Mesenteric fat pad (tissue), 1 donor: Measurements from ENCODE around the gene ADCY7. TPM values are rescaled to one million over a fixed set of nuclear protein-coding genes. Genes with fewer than 3 reads are reported as not detected.
"Not testable (repeated sequence)": the region's sequence is repeated elsewhere in the genome, so short reads cannot be mapped to it uniquely, and the experiment has no call there.

Source experiments
- DNase-seq: peaks from one replicate; pipeline ENCODE4 v3.0.0-alpha.2; 2020; ENCODE audit warnings: low spot score
- total RNA-seq: library from RNA; stranded (reverse); fragmentation: NEBNext Ultra II Directional; extraction: Animal tissue kit (Norgen Biotek cat#: 25700); gene quantifications from one replicate; pipeline ENCODE4 v1.2.1, GENCODE V29; 2021
- donor health status: DM: yes; HTN: yes; CAD: no.

ADCY7 gene
- total RNA-seq, 1 donor from 2014 or later: 26.8 TPM

DNA sequence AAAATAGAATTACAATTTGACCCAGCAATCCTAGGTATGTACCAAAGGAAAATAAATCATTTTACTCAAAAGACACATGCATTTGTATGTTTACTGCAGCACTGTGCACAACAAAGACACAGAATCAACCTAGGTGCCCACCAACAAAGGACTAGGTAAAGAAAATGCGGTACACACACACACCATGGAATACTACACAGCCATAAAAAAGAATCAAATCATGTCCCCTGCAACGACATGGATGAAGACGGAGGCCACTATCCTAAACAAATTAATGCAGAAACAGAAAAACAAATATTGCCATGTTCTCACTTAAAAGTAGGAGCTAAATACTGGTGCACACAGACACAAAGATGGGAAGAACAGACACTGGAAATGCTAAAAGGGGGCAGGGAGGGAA is 66.2 kb downstream of the ADCY7 start:
- no peak for DNase-seq

DNA sequence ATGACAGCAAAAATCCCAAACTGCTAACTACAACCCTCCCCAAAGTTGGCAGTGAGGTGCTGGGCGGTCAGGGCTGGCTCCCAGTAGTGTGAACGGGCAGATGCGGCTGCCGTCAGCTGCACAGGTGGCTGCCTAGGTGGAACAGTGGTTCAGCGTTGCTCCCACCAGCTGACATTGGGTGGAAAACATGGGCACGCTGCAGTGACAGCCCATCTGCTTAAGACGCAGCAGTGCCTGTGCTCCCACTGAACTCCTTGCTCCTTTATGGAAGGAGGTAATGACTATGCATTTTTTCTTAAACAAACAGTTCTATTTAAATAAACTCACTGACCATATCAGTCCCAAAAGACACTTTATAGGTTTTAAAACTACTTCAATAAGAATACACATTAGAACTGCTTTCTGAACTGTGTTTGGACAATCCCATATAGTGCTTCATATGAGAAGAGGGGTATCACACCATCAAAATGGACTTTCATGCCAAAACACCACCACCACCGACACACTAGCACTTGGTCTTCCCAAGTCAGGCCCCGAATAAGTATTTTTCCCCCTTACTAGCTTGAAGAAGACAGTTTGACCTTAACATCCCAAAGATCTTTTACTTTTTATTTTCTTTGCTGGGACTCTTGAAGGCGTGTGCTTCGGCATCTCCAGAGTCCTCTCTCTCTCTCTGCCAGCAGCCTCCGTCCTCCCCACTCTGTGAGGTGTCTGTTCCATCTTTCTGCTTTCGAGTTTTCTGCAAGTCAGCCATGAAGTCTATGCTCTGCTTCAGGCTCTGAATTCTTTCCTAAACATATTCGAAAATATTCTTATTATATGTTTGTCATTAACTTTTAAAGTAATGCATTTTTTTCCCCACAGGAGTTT is 68.0 kb downstream of the ADCY7 start:
- no peak for DNase-seq

DNA sequence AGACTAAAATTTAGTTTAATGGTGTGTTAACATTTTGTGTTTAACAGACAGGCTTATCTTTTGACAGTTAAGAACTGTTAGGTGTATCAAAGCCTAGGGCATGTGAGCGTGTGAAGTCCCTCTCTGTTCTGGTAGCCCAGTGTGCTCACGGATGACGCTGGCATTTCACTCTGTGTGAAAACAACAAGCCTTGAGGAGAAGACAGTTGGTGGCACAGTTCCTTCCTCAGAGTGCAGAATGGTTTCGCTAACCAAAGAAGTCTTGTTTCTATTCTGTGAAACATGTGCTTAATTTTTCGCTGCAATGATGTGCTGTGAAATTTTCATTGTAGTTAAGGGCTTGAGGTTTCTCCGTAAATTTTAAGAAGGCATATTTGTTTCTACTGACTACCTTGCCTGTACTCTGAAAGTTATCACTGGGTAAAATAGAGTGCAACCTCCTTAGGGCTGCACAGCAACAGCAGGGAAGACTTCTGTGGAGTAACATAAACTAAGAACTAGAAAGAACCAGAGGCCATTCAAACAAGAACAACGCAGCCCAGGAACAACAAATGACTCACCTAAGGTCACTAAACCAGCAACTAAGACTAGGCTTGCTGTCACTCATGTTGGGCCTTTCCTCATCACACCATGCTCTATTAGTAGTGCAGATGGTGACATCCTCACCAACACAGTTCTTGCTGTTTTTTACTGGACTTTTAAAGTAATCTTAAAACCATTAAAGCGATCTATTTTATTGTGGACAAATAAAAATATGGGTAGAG is 69.0 kb downstream of the ADCY7 start:
- DNase-seq: no peak

DNA sequence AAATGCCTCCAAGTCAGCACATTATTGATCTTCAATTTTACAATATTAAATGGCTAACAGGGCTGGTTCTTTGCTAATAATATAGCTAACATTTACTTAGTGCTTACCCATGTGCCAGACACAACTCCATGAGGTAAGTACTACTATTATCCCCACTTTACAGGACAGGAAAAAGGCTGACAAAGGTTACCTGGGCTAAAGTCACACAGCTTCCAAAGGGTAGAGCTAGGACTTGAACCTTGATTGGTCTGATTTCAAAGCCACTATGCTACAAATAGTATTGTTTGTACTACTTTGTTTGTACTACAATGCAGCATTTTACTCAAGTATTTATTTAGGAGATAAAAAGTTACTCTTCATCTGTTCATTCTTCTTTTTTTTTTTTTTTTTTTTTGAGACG is 70.5 kb downstream of the ADCY7 start:
- no peak for DNase-seq

DNA sequence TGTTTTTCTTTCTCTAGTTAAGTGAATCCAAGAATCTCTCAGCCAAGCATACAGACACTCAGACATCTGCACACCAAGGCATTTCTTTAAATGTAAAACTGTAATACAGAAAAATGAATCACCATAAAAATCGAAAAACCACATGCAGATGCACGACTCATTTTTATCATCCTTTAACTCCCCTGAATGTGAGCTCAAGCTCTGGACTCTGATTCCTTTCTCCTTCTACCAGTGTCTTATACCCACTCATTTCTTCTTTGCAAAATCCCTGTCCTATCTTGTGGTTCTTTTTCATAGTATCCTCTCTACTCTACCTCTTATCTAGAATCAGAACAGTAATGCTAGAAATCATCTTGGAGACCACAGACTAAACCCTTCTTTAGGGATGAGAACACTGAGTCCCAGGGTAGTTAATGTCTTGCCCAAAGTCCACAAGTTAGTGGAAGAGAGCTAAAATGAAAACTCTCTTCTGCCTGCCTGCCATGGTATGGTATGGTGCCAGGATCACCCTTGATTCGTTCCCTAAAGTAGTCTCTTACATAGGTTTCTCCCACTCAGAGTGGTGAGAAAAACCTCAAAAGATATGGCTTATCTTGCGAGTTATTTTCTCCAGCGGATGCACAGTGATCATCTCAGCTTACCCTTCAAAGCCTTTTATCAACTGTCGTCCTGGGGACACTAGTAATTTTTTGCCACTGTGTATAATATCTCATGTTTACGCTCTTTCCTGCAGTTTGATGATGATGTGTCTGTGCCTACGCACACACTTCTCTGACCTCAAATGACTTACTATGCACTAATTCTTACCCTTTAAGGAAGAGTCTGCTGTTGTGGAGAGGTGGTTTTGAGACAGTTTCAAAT is 72.2 kb downstream of the ADCY7 start:
- no peak for DNase-seq

DNA sequence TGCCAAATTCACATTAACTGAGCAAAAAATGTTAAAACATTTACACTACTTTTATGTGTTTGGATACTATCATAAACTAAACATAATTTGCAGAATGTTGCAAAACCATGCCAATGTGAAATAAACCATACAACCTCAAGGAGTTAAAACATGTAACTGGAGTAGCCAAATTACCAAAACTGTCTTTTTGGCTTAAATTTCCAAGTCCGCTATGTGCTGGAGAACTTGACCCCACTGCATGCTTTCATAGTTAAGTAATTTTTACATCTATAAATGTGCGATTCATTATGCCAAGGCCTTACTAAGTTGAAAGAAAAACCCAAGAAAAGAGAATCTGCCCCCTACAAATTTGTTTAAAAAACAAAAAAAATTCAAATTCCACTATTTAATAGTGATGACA is 74.2 kb downstream of the ADCY7 start:
- no peak for DNase-seq

DNA sequence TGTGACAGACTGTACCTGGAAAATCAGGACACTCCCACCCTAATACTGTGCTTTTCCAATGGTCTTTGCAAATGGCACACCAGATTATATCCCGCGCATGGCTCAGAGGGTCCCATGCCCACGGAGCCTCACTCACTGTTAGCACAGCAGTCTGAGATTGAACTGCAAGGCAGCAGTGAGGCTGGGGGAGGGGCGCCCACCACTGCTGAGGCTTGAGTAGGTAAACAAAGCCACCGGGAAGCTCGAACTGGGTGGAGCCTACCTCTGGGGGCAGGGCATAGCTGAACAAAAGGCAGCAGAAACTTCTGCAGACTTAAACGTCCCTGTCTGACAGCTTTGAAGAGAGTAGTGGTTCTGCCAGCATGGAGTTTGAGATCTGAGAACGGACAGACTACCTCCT is 77.2 kb downstream of the ADCY7 start:
- not testable (repeated sequence) for DNase-seq

DNA sequence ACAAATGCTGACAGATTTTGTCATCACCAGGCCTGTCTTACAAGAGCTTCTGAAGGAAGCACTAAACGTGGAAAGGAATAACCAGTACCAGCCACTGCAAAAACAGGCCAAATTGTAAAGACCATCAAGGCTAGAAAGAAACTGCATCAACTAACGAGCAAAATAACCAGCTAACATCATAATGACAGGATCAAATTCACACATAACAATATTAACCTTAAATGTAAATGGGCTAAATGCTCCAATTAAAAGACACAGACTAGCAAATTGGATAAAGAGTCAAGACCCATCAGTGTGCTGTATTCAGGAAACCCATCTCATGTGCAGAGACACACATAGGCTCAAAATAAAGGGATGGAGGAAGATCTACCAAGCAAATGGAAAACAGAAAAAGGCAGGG is 78.9 kb downstream of the ADCY7 start:
- not testable (repeated sequence) for DNase-seq

DNA sequence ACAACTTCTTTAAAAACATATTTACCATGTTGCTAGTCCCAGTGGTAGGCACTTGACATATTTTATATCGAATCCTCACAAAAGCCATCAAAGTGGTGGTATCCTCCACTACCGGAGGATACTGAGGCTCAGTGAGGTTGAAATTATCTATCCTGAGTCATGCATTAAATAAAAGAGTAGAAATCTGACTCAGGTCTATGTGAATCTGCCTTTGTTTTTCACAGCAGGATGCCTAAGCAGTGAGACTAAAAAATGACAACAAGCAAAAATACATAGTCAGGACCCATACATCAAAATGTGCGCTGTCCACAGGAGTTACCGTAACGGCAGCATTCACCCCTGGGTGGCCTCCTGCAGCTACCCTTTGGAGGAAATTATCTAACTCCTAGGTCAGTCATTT is 84.8 kb downstream of the ADCY7 start:
- no peak for DNase-seq

DNA sequence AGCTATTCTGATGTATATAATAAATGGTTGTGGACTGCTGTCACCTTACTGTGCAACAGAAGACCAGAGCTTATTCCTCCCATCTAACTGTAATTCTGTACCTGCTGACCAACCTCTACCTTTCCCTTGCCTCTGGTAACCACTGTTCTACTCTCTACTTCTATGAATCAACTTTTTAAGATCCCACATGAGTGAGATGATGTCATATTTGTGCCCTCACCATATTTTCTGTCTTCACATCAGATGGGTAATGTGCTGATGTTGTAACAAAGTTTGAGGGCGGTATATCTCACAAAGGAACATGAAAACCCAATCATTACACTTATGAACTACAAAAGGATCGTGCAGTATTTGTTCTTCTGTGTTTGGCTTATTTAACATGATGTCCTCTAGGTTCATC is 85.6 kb downstream of the ADCY7 start:
- no peak for DNase-seq

DNA sequence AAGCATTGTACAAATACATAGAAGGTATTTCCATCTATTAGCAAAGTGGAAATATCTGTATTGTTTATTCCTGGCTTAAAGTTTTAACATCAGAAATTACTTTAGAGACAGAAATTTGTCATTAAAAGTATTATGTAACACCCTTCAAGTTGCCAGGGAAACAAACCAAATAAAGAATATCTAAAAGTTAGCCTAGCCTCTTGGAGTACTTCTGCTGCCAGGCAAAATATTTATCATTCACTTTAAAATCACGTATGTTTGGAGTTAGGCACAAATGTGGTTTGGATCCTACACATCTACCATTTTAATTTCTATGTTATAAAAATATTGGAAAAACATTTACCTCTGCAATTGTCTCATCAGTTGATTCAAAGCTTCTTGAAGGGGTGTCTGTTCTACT is 87.7 kb downstream of the ADCY7 start:
- DNase-seq: no peak

DNA sequence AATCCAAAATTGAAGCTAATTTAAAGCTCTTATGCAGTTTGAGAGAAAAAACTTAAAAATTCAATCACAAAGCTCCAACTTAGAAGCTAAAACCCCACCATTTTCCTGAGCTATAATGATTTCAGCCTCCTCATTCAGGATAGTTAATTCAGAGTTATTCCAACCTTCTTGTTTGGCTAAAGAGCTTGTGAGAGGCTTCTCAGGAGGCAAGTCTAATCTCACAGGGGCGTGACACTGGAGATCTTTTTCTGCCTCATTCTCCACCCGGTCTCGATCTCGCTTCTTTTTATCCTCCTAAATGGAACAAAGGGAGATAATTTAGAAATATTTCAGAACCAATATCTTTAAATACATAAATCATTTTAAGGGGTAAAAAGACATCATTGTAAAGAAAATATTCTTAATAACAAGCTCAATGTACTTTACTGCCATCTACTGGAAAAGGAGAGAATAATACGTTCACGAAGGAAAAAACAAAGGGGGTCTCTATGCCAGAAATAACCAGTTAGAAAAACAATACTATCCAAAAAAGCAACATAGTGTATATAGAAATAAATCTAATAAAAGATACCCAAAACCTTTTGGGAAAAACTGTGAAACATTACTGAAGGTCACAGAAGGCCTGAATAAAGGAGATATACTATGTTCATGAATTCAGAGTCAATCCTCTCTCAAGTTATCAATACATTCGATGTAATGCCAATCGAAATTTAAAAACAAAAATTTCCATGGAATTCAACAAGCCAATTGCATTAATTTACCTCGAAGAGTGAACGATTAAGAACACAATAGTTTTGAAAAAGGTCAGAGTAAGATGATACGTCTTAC is 88.5 kb downstream of the ADCY7 start:
- DNase-seq: no peak

DNA sequence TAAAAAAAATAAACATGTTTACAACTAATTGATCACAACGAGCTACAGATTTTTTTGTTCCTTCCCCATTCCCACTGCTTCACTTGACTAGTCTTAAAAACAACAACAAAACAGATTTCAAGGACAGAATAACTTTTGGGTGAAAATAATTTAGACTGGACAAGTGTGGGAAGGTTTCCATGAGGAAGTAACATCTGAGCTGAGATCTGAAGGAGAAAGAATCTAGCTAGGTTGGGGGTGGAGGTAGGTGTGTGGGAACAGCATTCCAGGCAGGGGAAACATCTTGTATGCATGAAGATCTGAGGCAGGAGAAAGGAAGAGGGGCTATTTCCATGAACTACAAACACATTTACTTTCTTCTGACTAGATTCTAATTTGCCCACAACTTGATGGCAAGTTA is 93.3 kb downstream of the ADCY7 start:
- DNase-seq: no peak

DNA sequence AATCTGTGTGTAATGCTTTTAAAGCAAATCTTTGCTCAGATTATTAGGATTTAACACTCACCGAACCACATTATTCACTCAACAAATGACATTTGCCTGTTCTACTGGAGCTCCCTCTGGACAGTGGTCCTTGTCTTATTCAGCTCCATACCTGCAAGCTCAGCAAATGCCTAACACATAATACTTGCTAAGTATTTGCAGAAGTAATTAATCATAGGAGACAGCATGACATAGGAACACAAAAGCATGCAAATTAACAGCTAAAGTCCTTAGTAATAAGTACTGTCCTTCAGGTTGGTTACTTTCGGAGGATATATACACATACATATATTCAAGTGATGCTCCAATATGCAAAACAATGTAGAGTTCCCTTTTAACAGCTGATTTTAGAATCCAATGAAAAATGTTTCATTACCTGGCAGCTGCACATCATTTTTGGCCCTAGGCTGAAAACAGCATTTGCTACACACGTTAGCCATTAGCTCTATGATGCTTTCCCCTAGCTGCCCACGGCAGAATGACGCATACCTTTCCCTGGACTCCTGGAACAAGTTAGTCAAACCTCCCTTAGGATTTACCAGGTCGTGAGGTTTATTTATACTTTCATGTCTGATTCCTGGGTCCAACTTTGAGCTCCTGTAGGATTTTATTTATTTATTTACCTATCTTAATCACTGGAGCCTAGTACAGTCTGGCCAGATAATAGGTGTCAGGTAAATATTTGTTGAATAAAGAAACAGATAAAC is 93.9 kb downstream of the ADCY7 start:
- no peak for DNase-seq

DNA sequence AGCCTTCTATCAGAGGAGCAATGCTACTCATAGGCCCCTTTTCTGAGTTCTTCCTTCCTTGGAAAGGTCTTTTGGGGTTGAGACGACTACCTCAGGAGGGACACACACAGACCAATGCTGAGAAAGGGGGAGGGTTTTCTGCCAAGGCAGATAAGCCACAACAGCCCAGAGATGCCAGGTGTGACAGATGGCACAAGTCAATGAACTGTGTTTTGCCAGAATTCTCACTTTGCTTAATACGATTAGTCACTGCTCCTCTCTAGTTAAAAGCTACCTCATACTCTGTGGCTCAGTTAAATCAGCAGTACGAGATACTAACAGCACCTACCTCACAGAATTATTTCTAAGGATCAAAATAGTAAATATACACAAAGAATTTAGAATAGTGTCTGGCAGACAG is 94.4 kb downstream of the ADCY7 start:
- no peak for DNase-seq

DNA sequence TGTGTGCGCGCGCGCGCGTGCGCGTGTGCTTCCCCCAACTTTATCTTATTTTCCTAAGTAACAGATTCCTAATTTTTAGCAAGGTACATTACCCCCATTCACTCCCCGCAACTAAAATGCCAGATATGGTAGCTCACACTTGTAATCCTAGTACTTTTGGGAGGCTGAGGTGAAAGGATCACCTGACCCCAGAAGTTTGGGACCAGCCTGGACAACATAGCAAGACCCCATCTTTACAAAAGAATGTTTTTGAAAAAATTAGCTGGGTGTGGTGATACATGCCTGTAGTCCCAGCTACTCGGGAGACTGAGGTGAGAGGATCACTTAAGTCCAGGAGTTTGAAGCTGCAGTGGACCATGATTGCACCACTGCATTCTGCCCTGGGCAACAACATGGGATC is 97.3 kb downstream of the ADCY7 start:
- no peak for DNase-seq

DNA sequence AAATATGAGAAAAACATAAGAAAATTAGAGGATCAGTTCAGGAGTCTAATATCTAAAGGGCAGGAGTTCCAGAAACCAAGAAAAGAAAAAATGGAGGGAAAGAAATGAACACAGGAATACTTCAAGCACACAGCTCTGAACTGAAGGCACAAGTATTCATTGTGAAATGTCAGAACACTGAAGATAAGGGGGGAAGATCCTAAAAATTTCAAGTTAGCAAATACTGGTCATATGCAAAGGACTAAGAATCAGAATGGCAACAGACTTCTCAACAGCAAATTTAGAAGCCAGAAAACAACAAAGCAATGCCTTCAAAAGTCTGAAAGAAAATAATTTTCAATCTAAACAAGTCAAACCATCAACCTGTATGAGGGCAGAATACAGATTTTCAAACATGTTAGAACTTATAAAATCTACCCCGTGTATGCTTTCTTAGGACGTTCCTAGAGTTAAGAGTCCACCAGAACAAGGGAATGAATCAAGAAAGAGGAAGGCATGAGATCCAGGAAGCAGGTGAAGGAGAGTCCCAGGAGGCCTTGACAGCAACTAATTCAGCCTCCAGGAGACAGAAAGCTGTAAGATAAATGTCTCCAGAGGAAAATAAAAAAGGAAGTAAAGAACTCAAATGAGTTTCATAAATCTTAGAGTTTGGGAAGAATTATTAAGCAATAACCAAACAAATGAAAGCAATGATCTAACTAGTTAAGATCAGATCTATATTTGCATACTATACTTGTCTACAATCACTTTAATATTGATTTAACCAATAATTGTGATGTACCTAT is 99.6 kb downstream of the ADCY7 start:
- DNase-seq: no peak
